ENCODE results near the gene NINL.

DNA sequence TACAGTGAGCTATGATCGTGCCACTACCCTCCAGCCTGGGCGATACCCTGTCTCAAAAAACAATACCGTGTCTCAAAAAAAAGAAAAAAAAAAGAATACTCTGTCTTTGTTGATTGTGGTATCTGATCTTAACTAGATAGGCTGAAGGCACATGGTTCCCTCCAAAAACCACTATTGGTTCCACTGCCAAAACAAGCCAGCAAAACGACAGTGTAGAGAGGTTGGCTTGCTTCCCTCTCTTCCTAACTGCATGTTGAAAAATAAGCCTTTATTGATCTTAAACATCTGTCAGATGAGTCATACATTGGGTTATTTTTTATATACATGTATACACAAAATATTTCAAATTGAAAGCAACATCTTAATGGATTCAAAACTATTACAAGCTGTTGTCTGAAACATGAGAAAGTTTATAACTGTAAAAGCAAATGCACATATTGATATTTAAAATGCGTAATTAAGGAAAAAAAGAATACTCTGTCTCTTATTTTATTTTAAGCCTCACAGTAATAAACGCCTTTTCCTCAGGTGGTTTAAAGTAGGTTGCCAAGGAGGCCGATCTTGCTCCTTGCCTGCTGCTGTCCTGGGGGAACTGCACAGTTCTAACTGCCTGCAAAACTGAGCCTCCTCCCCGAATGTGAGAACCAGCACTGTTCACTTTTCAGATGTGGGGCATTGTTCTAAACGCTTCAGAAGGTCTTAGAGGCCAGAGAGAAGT is 7.0 kb upstream of the NINL start:
- no peak for TF ChIP-seq EZH2 (IDR thresholded peaks at IDR 0.05; ENCODE audit: borderline replicate concordance, low read length)
- TF ChIP-seq, protein P1, sequence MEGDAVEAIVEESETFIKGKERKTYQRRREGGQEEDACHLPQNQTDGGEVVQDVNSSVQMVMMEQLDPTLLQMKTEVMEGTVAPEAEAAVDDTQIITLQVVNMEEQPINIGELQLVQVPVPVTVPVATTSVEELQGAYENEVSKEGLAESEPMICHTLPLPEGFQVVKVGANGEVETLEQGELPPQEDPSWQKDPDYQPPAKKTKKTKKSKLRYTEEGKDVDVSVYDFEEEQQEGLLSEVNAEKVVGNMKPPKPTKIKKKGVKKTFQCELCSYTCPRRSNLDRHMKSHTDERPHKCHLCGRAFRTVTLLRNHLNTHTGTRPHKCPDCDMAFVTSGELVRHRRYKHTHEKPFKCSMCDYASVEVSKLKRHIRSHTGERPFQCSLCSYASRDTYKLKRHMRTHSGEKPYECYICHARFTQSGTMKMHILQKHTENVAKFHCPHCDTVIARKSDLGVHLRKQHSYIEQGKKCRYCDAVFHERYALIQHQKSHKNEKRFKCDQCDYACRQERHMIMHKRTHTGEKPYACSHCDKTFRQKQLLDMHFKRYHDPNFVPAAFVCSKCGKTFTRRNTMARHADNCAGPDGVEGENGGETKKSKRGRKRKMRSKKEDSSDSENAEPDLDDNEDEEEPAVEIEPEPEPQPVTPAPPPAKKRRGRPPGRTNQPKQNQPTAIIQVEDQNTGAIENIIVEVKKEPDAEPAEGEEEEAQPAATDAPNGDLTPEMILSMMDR (conservative IDR thresholded peaks at IDR 0.05 in 1 of 2, IDR thresholded peaks at IDR 0.05 in 1 of 2; ENCODE audit: extremely low read depth in 1 of 2, insufficient read depth in 1 of 2, low read depth in 1 of 2, low read length in 2 of 2), result no peak
